GM18502 (cell line): ENCODE data around the gene ACOT8.
"Not testable (repeated sequence)": the region's sequence is repeated elsewhere in the genome, so short reads cannot be mapped to it uniquely, and the experiment has no call there.

Experiments
- ATAC-seq: cut with Tn5 transposase; IDR thresholded peaks from one replicate; pipeline ENCODE4 v1.9.1; 2021; ENCODE audit warnings: mild to moderate bottlenecking; ENCODE audit not compliant: unreplicated experiment, poor library complexity

ACOT8 gene

GRCh38 chr20:45857114-45857881 is at the start of gene ACOT8, which contains the start of gene ZSWIM3:
Gene ACOT8, minus strand, starts transcription at chr20:45857392. Its CDS starts 77 bp downstream, at chr20:45857315.
Gene ZSWIM3, plus strand, starts transcription at chr20:45857614. Its CDS starts 212 bp downstream, at chr20:45857826.
- peak; percentile 95 for ATAC-seq

- no peak for ATAC-seq
Measured at GRCh38 chr20:45905505-45906079, 48.4 kb upstream of the ACOT8 start.

DNA sequence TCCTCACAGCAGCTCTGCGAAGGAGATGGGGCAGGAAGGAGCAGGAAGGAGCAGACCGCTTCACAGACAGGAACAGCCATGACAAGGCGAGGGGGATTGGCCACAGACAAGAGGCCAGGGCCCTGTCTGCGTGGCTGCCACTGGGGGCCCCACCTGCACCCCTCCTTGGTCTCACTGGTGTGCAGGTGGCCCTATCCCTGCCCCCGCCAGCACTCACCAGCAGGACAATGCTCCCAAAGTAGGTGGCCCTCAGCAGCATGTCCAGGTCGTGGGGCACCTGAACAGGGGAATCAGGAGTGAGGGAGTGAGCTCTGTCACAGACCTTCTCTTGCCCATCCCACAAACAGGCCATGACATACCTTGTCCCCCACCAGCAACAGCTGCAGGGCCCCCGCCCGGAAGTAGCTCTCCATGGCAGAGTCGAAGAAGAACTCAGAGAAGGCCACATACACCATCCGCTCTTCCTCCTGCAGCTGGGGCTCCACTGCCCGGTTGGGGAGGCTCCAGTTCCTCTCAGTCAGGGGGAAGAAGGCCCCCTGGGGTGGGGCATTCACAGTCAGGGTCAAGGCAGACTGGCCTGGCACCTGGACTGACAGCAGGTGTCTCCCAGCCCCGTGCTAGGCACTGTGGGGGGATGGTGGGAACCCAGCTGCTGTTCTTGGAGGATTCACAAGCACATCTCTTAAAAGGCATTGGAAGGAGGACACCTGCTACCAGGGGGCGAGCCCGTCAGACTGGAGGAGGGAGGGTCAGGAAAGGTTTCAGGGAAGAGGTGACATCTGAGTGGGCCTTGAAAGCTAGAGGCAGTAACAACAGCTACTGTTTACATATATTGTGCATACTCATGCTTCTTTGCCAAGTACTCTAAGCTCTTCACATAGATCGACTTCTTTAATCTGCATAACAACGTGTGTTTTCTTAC is 47.7 kb upstream of the ACOT8 start:
- ATAC-seq, result no peak

GRCh38 chr20:45902199-45902701 is 45.1 kb upstream of the ACOT8 start:
- ATAC-seq, result no peak

- ATAC-seq, result not testable (repeated sequence)
Measured at GRCh38 chr20:45901332-45901731, 44.1 kb upstream of the ACOT8 start.

- no peak for ATAC-seq
Measured at GRCh38 chr20:45899046-45899835, 42.0 kb upstream of the ACOT8 start.

GRCh38 chr20:45898285-45898684 is 41.1 kb upstream of the ACOT8 start:
- no peak for ATAC-seq

DNA sequence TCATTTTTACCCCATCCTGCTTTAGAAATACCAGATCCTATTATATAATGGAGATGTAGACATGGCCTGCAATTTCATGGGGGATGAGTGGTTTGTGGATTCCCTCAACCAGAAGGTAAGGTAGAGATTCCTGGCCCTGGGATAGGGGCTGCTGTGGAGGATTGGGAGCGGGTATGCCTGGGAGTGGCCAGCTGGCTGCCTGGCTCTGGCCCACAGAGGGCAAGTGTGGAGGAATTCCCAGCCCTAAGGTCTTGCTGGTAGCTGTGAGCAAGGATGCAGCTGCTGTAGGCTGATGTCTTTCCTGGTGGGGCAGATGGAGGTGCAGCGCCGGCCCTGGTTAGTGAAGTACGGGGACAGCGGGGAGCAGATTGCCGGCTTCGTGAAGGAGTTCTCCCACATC is 40.5 kb upstream of the ACOT8 start:
- no peak for ATAC-seq

DNA sequence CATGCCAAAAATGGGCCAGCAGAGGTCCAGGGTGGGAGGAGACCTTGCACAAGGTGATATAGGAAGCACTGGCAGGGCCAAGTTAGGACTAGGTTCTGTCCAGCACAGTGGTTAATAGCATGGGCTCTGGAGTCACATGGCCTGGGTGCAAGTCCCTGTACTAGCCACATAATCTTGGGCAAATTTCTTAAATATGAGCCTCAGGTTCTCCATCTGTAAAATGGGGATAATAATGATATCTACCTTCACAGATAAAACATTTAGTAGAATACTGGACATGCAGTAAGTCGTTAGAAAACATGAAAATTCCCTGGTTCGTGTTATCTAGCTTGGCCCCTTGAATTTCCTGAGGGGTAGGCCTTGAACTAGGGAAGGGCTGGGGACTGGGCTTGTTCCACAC is 40.1 kb upstream of the ACOT8 start:
- ATAC-seq, result no peak

- ATAC-seq, result no peak
Measured at GRCh38 chr20:45896641-45897161, 39.5 kb upstream of the ACOT8 start.

GRCh38 chr20:45894797-45895196 is 37.6 kb upstream of the ACOT8 start:
- no peak for ATAC-seq

DNA sequence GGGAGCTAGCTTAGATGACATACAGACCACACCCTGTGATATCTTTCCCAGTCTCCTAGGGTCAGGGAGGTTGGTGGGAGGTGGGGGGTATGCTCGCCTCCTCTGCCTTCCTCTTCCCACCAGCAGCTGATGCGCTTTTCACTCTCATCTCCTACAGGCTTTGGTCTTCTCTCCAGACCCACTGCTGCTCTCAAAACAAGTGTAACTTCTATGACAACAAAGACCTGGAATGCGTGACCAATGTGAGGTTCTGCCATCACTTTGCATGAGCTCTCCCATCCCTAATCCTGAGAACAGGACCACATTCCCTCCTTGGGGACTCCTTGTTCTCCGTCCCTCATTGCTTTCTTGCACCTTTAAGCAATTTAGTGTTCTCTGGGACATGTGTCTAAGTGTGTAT is 36.6 kb upstream of the ACOT8 start:
- ATAC-seq, result no peak

DNA sequence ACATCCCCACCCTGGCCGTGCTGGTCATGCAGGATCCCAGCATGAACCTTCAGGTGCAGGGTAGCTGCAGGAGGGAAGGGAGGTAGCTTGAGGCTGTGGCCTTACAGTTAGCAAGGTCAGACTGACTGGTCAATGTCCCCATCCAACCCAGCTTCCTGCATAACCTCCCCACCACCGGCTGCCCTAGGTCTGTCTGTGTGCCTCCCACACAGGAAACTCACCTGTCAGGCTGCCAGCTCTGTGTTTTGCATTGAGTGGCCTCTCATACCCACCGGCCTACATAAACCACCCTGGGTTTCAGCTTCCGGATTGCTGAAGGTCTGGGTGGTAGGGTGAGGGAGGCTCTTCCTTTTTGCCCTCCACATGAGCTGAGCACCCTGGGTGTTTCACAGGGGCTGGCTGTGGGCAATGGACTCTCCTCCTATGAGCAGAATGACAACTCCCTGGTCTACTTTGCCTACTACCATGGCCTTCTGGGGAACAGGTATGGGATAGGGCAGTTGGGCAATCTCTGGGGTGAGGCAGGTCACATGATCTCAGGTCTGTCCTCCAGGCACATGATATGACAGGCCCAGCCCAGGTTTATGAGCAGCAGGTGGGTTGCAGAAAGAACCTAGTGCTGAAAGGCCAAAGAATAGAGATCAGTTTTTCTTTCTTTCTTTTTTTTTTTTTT is 35.8 kb upstream of the ACOT8 start:
- no peak for ATAC-seq

GRCh38 chr20:45892049-45892825 is 35.0 kb upstream of the ACOT8 start:
- ATAC-seq, result no peak

DNA sequence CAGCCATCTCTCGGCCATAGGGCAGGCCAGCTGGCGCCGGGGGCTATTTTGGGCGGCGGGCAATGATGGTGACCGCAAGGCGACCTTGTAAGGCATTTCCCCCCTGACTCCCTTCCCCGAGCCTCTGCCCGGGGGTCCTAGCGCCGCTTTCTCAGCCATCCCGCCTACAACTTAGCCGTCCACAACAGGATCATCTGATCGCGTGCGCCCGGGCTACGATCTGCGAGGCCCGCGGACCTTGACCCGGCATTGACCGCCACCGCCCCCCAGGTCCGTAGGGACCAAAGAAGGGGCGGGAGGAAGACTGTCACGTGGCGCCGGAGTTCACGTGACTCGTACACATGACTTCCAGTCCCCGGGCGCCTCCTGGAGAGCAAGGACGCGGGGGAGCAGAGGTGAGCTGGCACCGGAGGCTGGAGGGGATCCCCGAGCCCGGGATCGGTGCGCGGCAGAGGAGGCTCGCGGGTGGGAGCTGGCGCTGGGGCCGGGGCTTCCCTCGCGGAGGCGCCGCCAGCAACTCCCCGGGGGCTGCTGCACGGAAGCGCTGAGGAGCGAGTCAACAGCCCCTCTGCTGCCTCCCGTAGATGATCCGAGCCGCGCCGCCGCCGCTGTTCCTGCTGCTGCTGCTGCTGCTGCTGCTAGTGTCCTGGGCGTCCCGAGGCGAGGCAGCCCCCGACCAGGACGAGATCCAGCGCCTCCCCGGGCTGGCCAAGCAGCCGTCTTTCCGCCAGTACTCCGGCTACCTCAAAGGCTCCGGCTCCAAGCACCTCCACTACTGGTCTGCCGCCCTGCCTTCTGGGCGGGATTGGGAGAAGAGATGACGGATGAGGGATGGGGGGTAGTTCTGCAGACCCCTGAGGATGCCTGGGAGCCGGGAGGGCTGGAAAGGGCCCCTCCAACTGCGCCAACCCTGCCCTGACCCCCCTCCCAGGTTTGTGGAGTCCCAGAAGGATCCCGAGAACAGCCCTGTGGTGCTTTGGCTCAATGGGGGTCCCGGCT is 34.1 kb upstream of the ACOT8 start, which contains the start of the genes CTSA and NEURL2:
TSS of gene CTSA (plus strand) at position 351 of the 999 bp plus-strand sequence. CDS start at position 585, 234 bp downstream.
TSS of gene NEURL2 (minus strand) at position 224 of the 999 bp plus-strand sequence. CDS start at position 7, 217 bp downstream.
- ATAC-seq, result peak; percentile 79

- ATAC-seq, result no peak
Measured at GRCh38 chr20:45890077-45890984, 33.1 kb upstream of the ACOT8 start.
